ENCODE data around the gene PLCD3. TPM values are rescaled to one million over a fixed set of nuclear protein-coding genes. Genes with fewer than 3 reads are reported as not detected.
A peak's percentile ranks its signal among the peaks of the same experiment; 100 is the strongest.

The PLCD3 gene
- total RNA-seq, 1 donor from 2014 or later = 54.0 TPM

GRCh38 chr17:45155029-45155428 is 22.7 kb upstream of the PLCD3 start:
- TF ChIP-seq, protein P1, sequence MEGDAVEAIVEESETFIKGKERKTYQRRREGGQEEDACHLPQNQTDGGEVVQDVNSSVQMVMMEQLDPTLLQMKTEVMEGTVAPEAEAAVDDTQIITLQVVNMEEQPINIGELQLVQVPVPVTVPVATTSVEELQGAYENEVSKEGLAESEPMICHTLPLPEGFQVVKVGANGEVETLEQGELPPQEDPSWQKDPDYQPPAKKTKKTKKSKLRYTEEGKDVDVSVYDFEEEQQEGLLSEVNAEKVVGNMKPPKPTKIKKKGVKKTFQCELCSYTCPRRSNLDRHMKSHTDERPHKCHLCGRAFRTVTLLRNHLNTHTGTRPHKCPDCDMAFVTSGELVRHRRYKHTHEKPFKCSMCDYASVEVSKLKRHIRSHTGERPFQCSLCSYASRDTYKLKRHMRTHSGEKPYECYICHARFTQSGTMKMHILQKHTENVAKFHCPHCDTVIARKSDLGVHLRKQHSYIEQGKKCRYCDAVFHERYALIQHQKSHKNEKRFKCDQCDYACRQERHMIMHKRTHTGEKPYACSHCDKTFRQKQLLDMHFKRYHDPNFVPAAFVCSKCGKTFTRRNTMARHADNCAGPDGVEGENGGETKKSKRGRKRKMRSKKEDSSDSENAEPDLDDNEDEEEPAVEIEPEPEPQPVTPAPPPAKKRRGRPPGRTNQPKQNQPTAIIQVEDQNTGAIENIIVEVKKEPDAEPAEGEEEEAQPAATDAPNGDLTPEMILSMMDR (IDR thresholded peaks at IDR 0.05; ENCODE audit: unreplicated experiment) = no peak
- no peak for DNase-seq (ENCODE audit: low spot score in 2 of 2, unreplicated experiment in 2 of 2)
- no peaks in the 10 kb centered on the region for H3K27me3 Mint-ChIP-seq (ENCODE audit: low read depth)
- no peak overlapping the region for H3K4me3 Mint-ChIP-seq
- H3K27ac Mint-ChIP-seq = peak overlapping the region; percentile 89
- H3K9me3 Mint-ChIP-seq = no peaks in the 10 kb centered on the region
- H3K4me1 Mint-ChIP-seq = peaks cover 51% of the 10 kb centered on the region
- H3K36me3 Mint-ChIP-seq = no peaks in the 10 kb centered on the region

GRCh38 chr17:45150911-45151809 is 18.8 kb upstream of the PLCD3 start:
- Mint-ChIP-seq H3K4me3 (peak overlapping the region; percentile 98), H3K27me3 (ENCODE audit: low read depth) (no peaks in the 10 kb centered on the region), H3K9me3 (no peaks in the 10 kb centered on the region), H3K4me1 (peaks cover 37% of the 10 kb centered on the region), H3K27ac (peak overlapping the region; percentile 83), H3K36me3 (no peaks in the 10 kb centered on the region)
- TF ChIP-seq, protein P1 (IDR thresholded peaks at IDR 0.05; ENCODE audit: unreplicated experiment) = no peak
- no peak for DNase-seq (ENCODE audit: low spot score in 2 of 2, unreplicated experiment in 2 of 2)

- DNase-seq (ENCODE audit: low spot score in 2 of 2, unreplicated experiment in 2 of 2) = peak in 1 of 2 experiments; percentile 58
- TF ChIP-seq, protein P1 (IDR thresholded peaks at IDR 0.05; ENCODE audit: unreplicated experiment) = no peak
- H3K36me3 Mint-ChIP-seq = no peaks in the 10 kb centered on the region
- peaks cover 33% of the 10 kb centered on the region for H3K4me1 Mint-ChIP-seq
- H3K9me3 Mint-ChIP-seq = no peaks in the 10 kb centered on the region
- H3K4me3 Mint-ChIP-seq = peak overlapping the region; percentile 98
- H3K27ac Mint-ChIP-seq = peak overlapping the region; percentile 100
- H3K27me3 Mint-ChIP-seq (ENCODE audit: low read depth) = no peaks in the 10 kb centered on the region
These were observed 17.7 kb upstream of the PLCD3 start for GRCh38 chr17:45149669-45150664.

- no peaks in the 10 kb centered on the region for H3K9me3 Mint-ChIP-seq
- TF ChIP-seq, protein P1 (IDR thresholded peaks at IDR 0.05; ENCODE audit: unreplicated experiment) = peak; percentile 42
- H3K27me3 Mint-ChIP-seq (ENCODE audit: low read depth) = no peaks in the 10 kb centered on the region
- peak overlapping the region; percentile 98 for H3K4me3 Mint-ChIP-seq
- no peaks in the 10 kb centered on the region for H3K36me3 Mint-ChIP-seq
- peaks cover 34% of the 10 kb centered on the region for H3K4me1 Mint-ChIP-seq
- DNase-seq (ENCODE audit: low spot score in 2 of 2, unreplicated experiment in 2 of 2) = peak; percentile 63 to 85
- peak overlapping the region; percentile 100 for H3K27ac Mint-ChIP-seq
These were observed 16.8 kb upstream of the PLCD3 start for GRCh38 chr17:45149037-45149668.

Data from mesothelial cell of epicardium (in vitro differentiated cells).